ENCODE results near the gene TNRC18. TPM values are rescaled to one million over a fixed set of nuclear protein-coding genes. Genes with fewer than 3 reads are reported as not detected.

TNRC18 gene
- total RNA-seq, 1 donor from 2014 or later = 57.2 TPM

DNA sequence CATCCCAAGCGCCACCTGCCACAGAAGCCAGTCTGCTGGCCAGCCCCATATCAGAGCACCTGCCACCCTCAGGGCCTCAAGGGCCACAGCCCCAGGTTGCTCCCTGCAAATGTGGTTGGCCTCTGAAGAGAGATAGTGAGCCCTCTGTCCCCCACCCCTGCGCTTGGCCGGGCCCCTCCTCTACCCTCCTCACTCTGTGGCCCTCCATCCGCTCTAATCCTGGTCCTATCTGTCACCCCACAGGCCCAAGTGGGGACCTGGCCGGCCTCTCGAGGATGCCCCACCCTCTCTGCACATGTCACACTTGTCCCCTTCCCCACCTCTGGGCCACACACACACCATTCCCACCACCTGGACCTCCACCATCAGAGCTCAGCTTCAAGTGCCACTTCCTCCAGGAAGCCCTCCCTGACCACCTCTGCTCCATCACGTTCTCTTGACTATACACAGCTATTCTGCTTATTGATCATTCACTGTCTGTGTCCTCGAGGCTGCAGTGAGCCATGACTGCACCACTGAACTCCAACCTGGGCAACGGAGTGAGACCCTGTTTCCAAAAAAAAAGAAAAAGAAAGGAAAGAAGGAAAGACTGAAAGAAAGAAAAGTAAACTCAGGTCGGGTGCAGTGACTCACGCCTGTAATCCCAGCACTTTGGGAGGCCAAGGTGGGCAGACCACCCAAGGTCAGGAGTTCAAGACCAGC, 42.4 kb downstream of the TNRC18 start:
- Mint-ChIP-seq H3K9me3 (no peaks in the 10 kb centered on the region), H3K27me3 (no peaks in the 10 kb centered on the region), H3K36me3 (ENCODE audit: low read depth) (peaks cover 30% of the 10 kb centered on the region), H3K27ac (no peak overlapping the region), H3K4me3 (no peak overlapping the region), H3K4me1 (peaks cover 15% of the 10 kb centered on the region)
- ChIA-PET CTCF (no interaction called here), POLR2A (no interaction called here)
- DNase-seq (no peak), ATAC-seq (ENCODE audit: low read depth) (no peak)
- intact Hi-C loops (cut with micrococcal nuclease) = no loop called here
- no peak for TF ChIP-seq CTCF (IDR thresholded peaks at IDR 0.05)

- H3K36me3 Mint-ChIP-seq (ENCODE audit: low read depth) = peaks cover 32% of the 10 kb centered on the region
- intact Hi-C loops (cut with micrococcal nuclease) = no loop called here
- ChIA-PET CTCF (no interaction called here), POLR2A (interaction anchor here (1.1 kb wide), 1 partner anchor 17 kb away, joined by 3 read pairs; no protein-coding TSS in a partner anchor)
- no peaks in the 10 kb centered on the region for H3K27me3 Mint-ChIP-seq
- H3K4me3 Mint-ChIP-seq = no peak overlapping the region
- DNase-seq = no peak
- H3K27ac Mint-ChIP-seq = no peak overlapping the region
- TF ChIP-seq CTCF (IDR thresholded peaks at IDR 0.05) = no peak
- no peak for ATAC-seq (ENCODE audit: low read depth)
- H3K4me1 Mint-ChIP-seq = peaks cover 15% of the 10 kb centered on the region
- no peaks in the 10 kb centered on the region for H3K9me3 Mint-ChIP-seq
Measured at GRCh38 chr7:5380350-5381070, 43.1 kb downstream of the TNRC18 start.

GRCh38 chr7:5379546-5379945, 44.1 kb downstream of the TNRC18 start:
- Mint-ChIP-seq H3K27me3 (no peaks in the 10 kb centered on the region), H3K36me3 (ENCODE audit: low read depth) (peaks cover 35% of the 10 kb centered on the region), H3K27ac (no peak overlapping the region), H3K4me3 (no peak overlapping the region), H3K9me3 (no peaks in the 10 kb centered on the region), H3K4me1 (peaks cover 11% of the 10 kb centered on the region)
- ATAC-seq (ENCODE audit: low read depth) = no peak
- intact Hi-C loops (cut with micrococcal nuclease) = no loop called here
- ChIA-PET POLR2A (interaction anchor here (1.1 kb wide), 1 partner anchor 18 kb away, joined by 3 read pairs; no protein-coding TSS in a partner anchor), CTCF (no interaction called here)
- no peak for TF ChIP-seq CTCF (IDR thresholded peaks at IDR 0.05)
- no peak for DNase-seq

DNA sequence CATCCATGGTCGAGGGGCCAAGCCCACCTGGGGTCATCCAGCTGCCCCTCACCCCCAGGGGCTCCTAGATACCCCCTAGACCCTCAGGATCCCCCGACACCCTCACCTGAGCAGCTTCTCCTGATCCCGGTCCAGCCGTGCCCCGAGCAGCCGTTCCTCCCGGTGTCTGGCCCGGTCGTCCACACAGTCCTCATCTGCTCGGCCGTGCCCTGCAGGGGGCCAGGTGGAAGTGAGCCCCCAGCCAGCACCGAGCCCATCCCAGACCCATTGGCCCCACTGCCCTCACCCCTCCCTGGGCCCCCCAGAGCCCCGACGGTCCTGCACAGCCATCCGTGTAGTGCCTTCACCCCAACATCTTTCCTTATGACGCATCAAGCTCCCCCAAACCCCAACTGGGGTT, 45.8 kb downstream of the TNRC18 start:
- intact Hi-C loops (cut with micrococcal nuclease) = no loop called here
- Mint-ChIP-seq H3K36me3 (ENCODE audit: low read depth) (peaks cover 38% of the 10 kb centered on the region), H3K9me3 (no peaks in the 10 kb centered on the region), H3K4me3 (no peak overlapping the region), H3K4me1 (peaks cover 4% of the 10 kb centered on the region), H3K27ac (no peak overlapping the region), H3K27me3 (no peaks in the 10 kb centered on the region)
- ChIA-PET POLR2A (no interaction called here), CTCF (no interaction called here)
- ATAC-seq (ENCODE audit: low read depth) = no peak
- no peak for DNase-seq
- TF ChIP-seq CTCF (IDR thresholded peaks at IDR 0.05) = no peak

DNA sequence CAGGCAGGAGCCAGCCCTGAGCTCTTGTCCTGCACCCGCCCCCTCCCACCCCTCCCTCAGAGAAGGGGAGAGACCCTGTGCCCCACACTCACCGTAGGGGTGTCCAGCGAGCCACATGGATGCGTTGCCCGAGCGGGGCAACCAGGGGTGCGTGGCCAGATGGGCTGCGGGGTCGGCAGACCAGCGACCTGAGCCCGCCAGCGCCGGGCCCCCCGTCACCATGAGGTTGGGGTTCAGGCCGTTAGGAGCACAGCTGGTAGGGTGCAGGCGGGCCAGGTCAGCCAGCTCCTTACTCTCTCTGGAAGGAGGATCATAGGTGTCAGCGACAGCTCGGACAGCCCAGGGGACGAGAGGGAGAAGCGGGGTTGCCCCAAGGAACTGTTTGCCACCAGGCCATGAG, 46.4 kb downstream of the TNRC18 start:
- ChIA-PET CTCF (no interaction called here), POLR2A (no interaction called here)
- intact Hi-C loops (cut with micrococcal nuclease) = no loop called here
- no peak overlapping the region for H3K27ac Mint-ChIP-seq
- TF ChIP-seq CTCF (IDR thresholded peaks at IDR 0.05) = no peak
- ATAC-seq (ENCODE audit: low read depth) (no peak), DNase-seq (no peak)
- H3K4me1 Mint-ChIP-seq = peaks cover 2% of the 10 kb centered on the region
- H3K9me3 Mint-ChIP-seq = no peaks in the 10 kb centered on the region
- no peak overlapping the region for H3K4me3 Mint-ChIP-seq
- no peaks in the 10 kb centered on the region for H3K27me3 Mint-ChIP-seq
- peaks cover 43% of the 10 kb centered on the region for H3K36me3 Mint-ChIP-seq (ENCODE audit: low read depth)

All from activated B cell treated with CpG ODN at 0.5 μM for 24 hours (primary cell).